Common myeloid progenitor, CD34-positive (primary cell): Measurements from ENCODE around the gene ADAMTSL2.

ENCODE experiments used
- CTCF ChIA-PET: fragments of 350-600 bp; sonication (Branson Sonifier 250); formaldehyde crosslinking; loops from one replicate; lab custom pipeline; 2021; ENCODE audit warnings: antibody characterized with exemption; lab: Charles Lee
- POLR2A ChIA-PET: fragments of 350-600 bp; sonication (Branson Sonifier 250); formaldehyde crosslinking; loops from one replicate; lab custom pipeline; 2021; ENCODE audit warnings: antibody characterized with exemption; lab: Charles Lee
- DNase-seq, 3 donors: peaks; one replicate each; pipeline versions ENCODE4 v3.0.0 to v3.0.0-alpha.2; 2013
- H3K27ac ChIP-seq, 2 experiments: 1 replicate in 1 of 2; 2 replicates in 1 of 2; pipeline ENCODE4 v1.7.0; 2013; ENCODE audit warnings: inconsistent platforms in 2 of 2, low read length in 2 of 2, mild to moderate bottlenecking in 2 of 2, low read depth in 1 of 2, moderate library complexity in 1 of 2; ENCODE audit not compliant: severe bottlenecking in 2 of 2, insufficient read depth in 1 of 2, poor library complexity in 1 of 2
- H3K27me3 ChIP-seq, 5 experiments: replicated peaks in 2 of 5; 1 replicate in 3 of 5; 2 replicates in 2 of 5; pipeline versions ENCODE4 v1.6.1 to v1.7.0; 2013; ENCODE audit warnings: low read length in 4 of 5, mild to moderate bottlenecking in 2 of 5, moderate library complexity in 2 of 5, inconsistent platforms in 1 of 5; ENCODE audit not compliant: insufficient read depth in 5 of 5, control insufficient read depth in 4 of 5
- H3K36me3 ChIP-seq, 4 experiments: 1 replicate in 2 of 4; 2 replicates in 2 of 4; pipeline versions ENCODE4 v1.6.1 to v1.7.0; 2013; ENCODE audit warnings: low read length in 3 of 4, control low read depth in 1 of 4, mild to moderate bottlenecking in 1 of 4; ENCODE audit not compliant: control insufficient read depth in 4 of 4, insufficient read depth in 4 of 4
- H3K4me1 ChIP-seq, 4 experiments: 1 replicate in 3 of 4; 2 replicates in 1 of 4; pipeline versions ENCODE4 v1.6.1 to v1.7.1; 2013; ENCODE audit warnings: low read length in 3 of 4, mild to moderate bottlenecking in 3 of 4, control low read depth in 1 of 4, inconsistent platforms in 1 of 4, moderate library complexity in 1 of 4; ENCODE audit not compliant: control insufficient read depth in 4 of 4, insufficient read depth in 4 of 4; ENCODE audit errors: control extremely low read depth in 1 of 4
- H3K4me3 ChIP-seq, 7 experiments: 1 replicate in 4 of 7; 2 replicates in 3 of 7; pipeline versions ENCODE4 v1.5.1 to v1.7.0; 2013; ENCODE audit warnings: mild to moderate bottlenecking in 7 of 7, low read length in 6 of 7, moderate library complexity in 6 of 7, inconsistent platforms in 2 of 7, low read depth in 2 of 7, control low read depth in 1 of 7; ENCODE audit not compliant: insufficient read depth in 4 of 7, control insufficient read depth in 1 of 7; ENCODE audit errors: extremely low read depth in 1 of 7
- H3K9me3 ChIP-seq, 5 experiments: 1 replicate in 4 of 5; 2 replicates in 1 of 5; pipeline versions ENCODE4 v1.6.1 to v1.7.1; 2013; ENCODE audit warnings: low read length in 4 of 5, mild to moderate bottlenecking in 2 of 5, inconsistent platforms in 1 of 5, low read depth in 1 of 5, moderate library complexity in 1 of 5; ENCODE audit not compliant: control insufficient read depth in 4 of 5, insufficient read depth in 2 of 5; ENCODE audit errors: control extremely low read depth in 1 of 5
- WGBS: methylation state at CpG from one replicate; pipeline ENCODE4 v1.1.5; 2013; ENCODE audit not compliant: insufficient coverage; 5-methylcytosine and 5-hydroxymethylcytosine counted together

The ADAMTSL2 gene

DNA sequence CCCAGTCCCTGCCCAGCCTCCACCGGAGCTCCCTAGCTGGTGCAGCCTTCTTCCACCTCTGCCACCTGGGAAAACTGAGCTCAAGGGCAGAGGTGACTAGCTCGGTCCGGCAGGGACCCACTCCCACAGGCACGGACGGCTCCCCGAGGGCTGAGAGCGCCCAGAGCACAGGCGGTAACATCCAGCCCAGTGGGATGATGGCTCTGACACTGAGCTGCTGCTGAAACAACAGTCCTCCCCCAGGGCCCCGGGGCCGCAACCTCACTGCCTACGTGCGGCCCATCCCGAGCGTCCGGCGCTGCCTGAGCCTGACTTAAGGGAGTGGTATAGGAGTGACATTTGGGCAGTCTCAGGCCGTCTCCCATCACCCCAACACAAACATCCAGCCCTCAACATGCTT, 70.9 kb downstream of the ADAMTSL2 start:
- no peak overlapping the region for H3K4me3 ChIP-seq
- H3K9me3 ChIP-seq = no peaks in the 10 kb centered on the region
- H3K36me3 ChIP-seq = no peaks in the 10 kb centered on the region
- ChIA-PET POLR2A (no interaction called here), CTCF (interaction anchor here (0.6 to 1.2 kb wide), 2 partner anchors 40 to 122 kb away, joined by 3 to 5 read pairs; no protein-coding TSS in a partner anchor)
- H3K27ac ChIP-seq = no peak overlapping the region
- no peak for DNase-seq
- peaks cover 0 to 2% (median 0%) of the 10 kb centered on the region in 4 experiments for H3K4me1 ChIP-seq
- H3K27me3 ChIP-seq = peaks cover 0 to 71% (median 18%) of the 10 kb centered on the region in 5 experiments
- WGBS = 91% methylated on average over 16 of the region's 17 CpGs

DNA sequence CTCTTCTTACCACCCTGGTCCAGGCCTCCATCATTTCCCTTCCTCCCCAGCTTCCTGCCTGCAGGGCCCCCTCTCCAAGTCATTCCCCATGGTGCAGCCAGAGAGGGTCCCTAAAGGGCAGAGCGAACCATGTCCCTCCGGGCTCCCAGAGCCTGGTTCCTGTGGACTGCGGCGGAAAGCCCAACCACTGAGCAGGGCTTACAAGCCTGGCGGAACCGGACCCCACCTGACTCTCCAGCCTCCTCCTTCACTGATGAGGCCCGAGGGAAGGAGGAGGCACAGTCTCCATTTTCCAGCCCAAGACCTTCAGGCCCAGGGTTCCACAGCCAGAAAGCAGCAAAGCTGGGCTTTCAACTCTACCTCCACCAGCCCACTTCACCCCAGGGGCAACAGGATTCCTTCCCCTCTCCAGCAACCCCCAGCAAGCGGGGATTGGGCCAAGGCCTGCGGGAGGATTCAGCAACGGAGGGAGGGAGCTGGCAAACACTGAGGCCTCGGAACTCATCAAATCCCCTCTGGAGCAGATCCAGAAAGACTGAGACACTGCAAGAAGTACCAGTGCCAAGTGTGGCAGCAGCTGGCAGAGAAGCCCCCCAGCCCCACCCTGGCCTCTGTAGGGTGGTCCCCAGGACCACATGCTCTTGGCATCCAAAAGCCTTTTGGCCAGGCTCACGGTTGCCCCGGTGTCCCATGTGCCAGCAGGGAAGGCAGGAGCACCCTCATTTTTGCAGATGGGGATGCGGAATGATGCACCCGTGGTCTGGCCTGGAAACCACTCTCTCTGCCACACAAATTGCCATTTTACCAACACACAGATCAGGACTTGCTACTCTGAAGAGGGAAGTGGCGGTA, 71.6 kb downstream of the ADAMTSL2 start:
- H3K27me3 ChIP-seq = peaks cover 0 to 77% (median 19%) of the 10 kb centered on the region in 5 experiments
- H3K4me1 ChIP-seq = peaks cover 0 to 2% (median 0%) of the 10 kb centered on the region in 4 experiments
- no peaks in the 10 kb centered on the region for H3K36me3 ChIP-seq
- CTCF ChIA-PET = interaction anchor here (1.2 kb wide), 1 partner anchor 121 kb away, joined by 5 read pairs; no protein-coding TSS in a partner anchor
- 82% methylated on average over 10 of the region's 16 CpGs for WGBS
- no peak overlapping the region for H3K4me3 ChIP-seq
- no peak for DNase-seq
- POLR2A ChIA-PET = no interaction called here
- H3K27ac ChIP-seq = no peak overlapping the region
- H3K9me3 ChIP-seq = no peaks in the 10 kb centered on the region

DNA sequence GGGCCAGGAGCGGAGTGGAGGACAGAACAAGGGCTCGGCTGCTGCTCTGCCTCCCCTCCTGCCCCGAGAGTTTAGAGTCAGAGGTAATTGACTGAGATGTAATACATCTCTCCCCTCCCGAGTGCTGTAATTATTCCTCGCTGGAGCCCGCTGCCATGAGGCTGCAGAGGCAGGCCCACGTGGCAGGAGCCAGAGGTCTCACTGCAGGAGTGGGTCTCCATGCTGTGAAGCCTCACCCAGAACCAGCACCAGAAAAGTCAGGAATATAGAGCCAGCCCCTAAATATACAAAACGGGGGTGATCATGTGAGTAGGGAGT, 72.2 kb downstream of the ADAMTSL2 start:
- DNase-seq = no peak
- ChIA-PET CTCF (no interaction called here), POLR2A (no interaction called here)
- peaks cover 0 to 2% (median 0%) of the 10 kb centered on the region in 4 experiments for H3K4me1 ChIP-seq
- no peak overlapping the region for H3K4me3 ChIP-seq
- H3K27me3 ChIP-seq = peaks cover 0 to 82% (median 21%) of the 10 kb centered on the region in 5 experiments
- H3K9me3 ChIP-seq = no peaks in the 10 kb centered on the region
- no peaks in the 10 kb centered on the region for H3K36me3 ChIP-seq
- no peak overlapping the region for H3K27ac ChIP-seq
- 56% methylated on average over 3 of the region's 8 CpGs for WGBS

DNA sequence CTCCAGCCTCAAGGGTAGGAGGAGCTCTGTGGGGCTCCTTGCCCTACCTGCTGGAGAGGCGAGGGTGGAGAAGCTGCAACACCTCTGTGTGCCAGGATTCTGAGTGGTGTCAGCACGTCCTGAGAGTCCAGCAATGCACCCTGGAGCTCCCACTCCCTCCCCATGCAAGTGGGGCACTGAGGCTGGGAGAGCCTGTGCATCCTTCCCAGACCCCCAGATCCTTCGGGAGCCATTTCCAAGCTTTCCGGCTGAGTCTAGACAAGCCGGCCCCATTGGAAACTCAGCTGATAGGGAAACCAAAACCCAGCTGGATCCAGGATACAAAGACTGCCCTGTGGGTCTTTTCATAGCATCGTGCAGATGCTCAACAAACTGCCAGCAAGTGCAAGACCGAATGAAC, 72.9 kb downstream of the ADAMTSL2 start:
- DNase-seq = no peak
- CTCF ChIA-PET = interaction anchor here (0.7 kb wide), 1 partner anchor 20 kb away, joined by 3 read pairs; no protein-coding TSS in a partner anchor
- WGBS = 78% methylated on average over 7 of the region's 7 CpGs

DNA sequence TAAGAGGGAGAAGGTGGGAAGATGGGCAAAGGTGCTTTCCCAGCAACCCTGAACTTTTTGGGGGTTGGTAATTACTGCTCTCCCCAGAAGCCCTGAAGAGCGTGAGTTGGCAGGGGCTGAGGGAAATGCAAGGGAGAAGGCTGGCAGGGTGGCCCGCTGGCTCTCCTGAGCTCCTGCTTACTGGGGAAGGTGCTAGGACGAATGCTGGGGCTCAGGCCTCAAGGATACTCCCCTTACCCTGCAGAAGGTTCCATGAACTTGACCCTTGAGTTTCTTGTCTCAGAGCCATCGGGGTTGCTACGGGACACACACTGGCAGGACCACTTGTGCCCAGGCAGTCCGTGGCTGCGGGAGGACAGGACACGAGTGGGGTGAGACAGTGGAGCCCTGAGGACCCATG, 73.5 kb downstream of the ADAMTSL2 start:
- Histone ChIP-seq H3K4me1 (peaks cover 0 to 2% (median 0%) of the 10 kb centered on the region in 4 experiments), H3K27ac (no peak overlapping the region), H3K4me3 (no peak overlapping the region), H3K9me3 (no peaks in the 10 kb centered on the region), H3K27me3 (peaks cover 0 to 88% (median 22%) of the 10 kb centered on the region in 5 experiments), H3K36me3 (no peaks in the 10 kb centered on the region)
- ChIA-PET POLR2A (no interaction called here), CTCF (interaction anchor here (0.7 kb wide), 1 partner anchor 21 kb away, joined by 3 read pairs; no protein-coding TSS in a partner anchor)
- DNase-seq = no peak
- WGBS = 90% methylated on average over 8 of the region's 8 CpGs

More for the DNA sequence above, 72.9 kb downstream of the ADAMTSL2 start:
- Histone ChIP-seq H3K27ac (no peak overlapping the region), H3K4me1 (peaks cover 0 to 2% (median 0%) of the 10 kb centered on the region in 4 experiments), H3K4me3 (no peak overlapping the region), H3K9me3 (no peaks in the 10 kb centered on the region), H3K36me3 (no peaks in the 10 kb centered on the region), H3K27me3 (peaks cover 0 to 85% (median 22%) of the 10 kb centered on the region in 5 experiments)
- POLR2A ChIA-PET = no interaction called here

DNA sequence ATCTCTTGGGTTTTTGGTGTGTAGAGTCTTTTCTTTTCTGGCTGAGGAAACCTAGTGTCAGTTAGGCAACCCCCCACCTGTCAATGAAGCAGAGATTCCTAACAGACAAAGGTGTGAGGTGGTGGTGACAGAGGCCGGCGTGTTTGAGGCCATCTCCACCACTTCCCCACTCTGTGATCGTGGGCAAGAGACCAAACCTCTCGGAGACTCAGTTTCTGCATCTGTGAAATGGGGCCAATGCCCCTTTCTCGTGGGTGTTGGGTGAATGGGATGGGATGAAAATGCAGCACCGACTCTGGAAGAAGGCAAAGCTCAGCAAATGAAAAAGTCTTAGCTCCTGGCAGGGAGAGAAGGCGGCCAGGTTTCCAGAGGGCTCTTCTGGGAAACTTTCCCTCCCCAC, 73.9 kb downstream of the ADAMTSL2 start:
- DNase-seq = no peak
- Histone ChIP-seq H3K9me3 (no peaks in the 10 kb centered on the region), H3K27ac (no peak overlapping the region), H3K27me3 (peaks cover 0 to 88% (median 22%) of the 10 kb centered on the region in 5 experiments), H3K36me3 (no peaks in the 10 kb centered on the region), H3K4me3 (no peak overlapping the region), H3K4me1 (peaks cover 0 to 2% (median 0%) of the 10 kb centered on the region in 4 experiments)
- ChIA-PET POLR2A (no interaction called here), CTCF (no interaction called here)
- WGBS = no CpG with 5 or more reads among the region's 7 CpGs

DNA sequence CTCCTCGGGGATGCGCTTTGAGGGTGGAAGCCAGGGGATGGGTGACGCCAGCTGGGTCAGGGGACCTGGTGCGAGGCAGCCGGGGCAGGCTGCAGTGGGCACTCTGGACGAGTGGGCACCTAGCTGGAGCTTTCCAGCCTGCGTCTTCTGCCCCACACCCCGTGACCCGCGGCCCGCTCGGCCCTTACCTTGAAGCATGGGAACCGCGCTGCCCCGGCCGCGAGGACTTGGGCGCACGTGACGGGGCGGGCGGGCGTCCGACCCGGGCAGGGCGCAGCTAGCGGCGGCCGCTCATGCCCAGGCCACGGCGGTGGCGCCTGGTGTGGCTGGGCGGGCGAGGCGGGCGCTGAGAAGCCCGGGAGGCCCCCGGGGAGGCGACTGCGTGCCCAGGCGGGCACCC, 74.4 kb downstream of the ADAMTSL2 start:
- Histone ChIP-seq H3K27ac (no peak overlapping the region), H3K4me1 (peaks cover 0 to 2% (median 0%) of the 10 kb centered on the region in 4 experiments), H3K9me3 (no peaks in the 10 kb centered on the region), H3K4me3 (peak overlapping the region in 1 of 7 experiments; percentile 11), H3K36me3 (no peaks in the 10 kb centered on the region), H3K27me3 (peaks cover 0 to 93% (median 22%) of the 10 kb centered on the region in 5 experiments)
- POLR2A ChIA-PET = interaction anchor here (0.8 kb wide), 1 partner anchor 20 kb away, joined by 3 read pairs; no protein-coding TSS in a partner anchor
- CTCF ChIA-PET = no interaction called here
- DNase-seq = no peak
- 11% methylated on average over 30 of the region's 41 CpGs for WGBS
